Right lobe of liver (tissue), 4 donors: ENCODE results near the gene RAVER1.

Source experiments
- POLR2A ChIP-seq: fragments of 450-650 bp; IDR thresholded peaks from one replicate; pipeline ENCODE4 v1.6.1; 2017; ENCODE audit warnings: antibody characterized with exemption, mild to moderate bottlenecking
- TF ChIP-seq, protein P1 (sequence below), 4 donors: fragments of 200-600 bp in 3 of 4; fragments of 450-650 bp in 1 of 4; IDR thresholded peaks; one replicate each; pipeline versions ENCODE4 v1.5.1 to v1.8.0; 2016 to 2022; ENCODE audit warnings: antibody characterized with exemption in 4 of 4, mild to moderate bottlenecking in 2 of 4
- donor health status: DM: no; HTN: no; CAD: no.
- donor health status: DM: no; HTN: no; CAD: no.
- donor health status: DM: no; HTN: yes; CAD: no.

GRCh38 chr19:10363789-10364281 is 30.5 kb upstream of the RAVER1 start:
- TF ChIP-seq, protein P1, sequence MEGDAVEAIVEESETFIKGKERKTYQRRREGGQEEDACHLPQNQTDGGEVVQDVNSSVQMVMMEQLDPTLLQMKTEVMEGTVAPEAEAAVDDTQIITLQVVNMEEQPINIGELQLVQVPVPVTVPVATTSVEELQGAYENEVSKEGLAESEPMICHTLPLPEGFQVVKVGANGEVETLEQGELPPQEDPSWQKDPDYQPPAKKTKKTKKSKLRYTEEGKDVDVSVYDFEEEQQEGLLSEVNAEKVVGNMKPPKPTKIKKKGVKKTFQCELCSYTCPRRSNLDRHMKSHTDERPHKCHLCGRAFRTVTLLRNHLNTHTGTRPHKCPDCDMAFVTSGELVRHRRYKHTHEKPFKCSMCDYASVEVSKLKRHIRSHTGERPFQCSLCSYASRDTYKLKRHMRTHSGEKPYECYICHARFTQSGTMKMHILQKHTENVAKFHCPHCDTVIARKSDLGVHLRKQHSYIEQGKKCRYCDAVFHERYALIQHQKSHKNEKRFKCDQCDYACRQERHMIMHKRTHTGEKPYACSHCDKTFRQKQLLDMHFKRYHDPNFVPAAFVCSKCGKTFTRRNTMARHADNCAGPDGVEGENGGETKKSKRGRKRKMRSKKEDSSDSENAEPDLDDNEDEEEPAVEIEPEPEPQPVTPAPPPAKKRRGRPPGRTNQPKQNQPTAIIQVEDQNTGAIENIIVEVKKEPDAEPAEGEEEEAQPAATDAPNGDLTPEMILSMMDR (IDR thresholded peaks at IDR 0.05): no peak
- no peak for TF ChIP-seq POLR2A
